HCT116 (cell line): ENCODE measurements around the gene UQCC5. TPM values are rescaled to one million over a fixed set of nuclear protein-coding genes. Genes with fewer than 3 reads are reported as not detected.

ENCODE experiments used
- ATAC-seq: fragments of 200-7000 bp; cut with Tn5 transposase; 2 replicates; pipeline ENCODE4 v1.9.1; 2020; ENCODE audit warnings: mild to moderate bottlenecking, moderate library complexity
- BruUV-seq: library from RNA; stranded (reverse); fragments of 400-500 nt; replicated peaks from 2 replicates; lab custom pipeline; 2021; lab: Mats Ljungman, UMichigan
- CTCF ChIA-PET: fragments of 300-600 bp; sonication (Branson Sonifier 250); formaldehyde crosslinking; loops from one replicate; lab custom pipeline; 2021; ENCODE audit warnings: antibody characterized with exemption; lab: Charles Lee
- POLR2A ChIA-PET: fragments of 300-600, 350-600 bp; sonication (Branson Sonifier 250); formaldehyde crosslinking; loops from one replicate; lab custom pipeline; 2021; ENCODE audit warnings: antibody characterized with exemption; lab: Charles Lee
- RAD21 ChIA-PET, 2 experiments: fragments of 300-600 bp; sonication (Branson Sonifier 250); formaldehyde crosslinking; loops; one replicate each; lab custom pipeline; 2023; ENCODE audit warnings: low total read pairs in 2 of 2; ENCODE audit not compliant: uncharacterized antibody in 2 of 2, unreplicated experiment in 2 of 2, low non-redundant PET in 1 of 2; lab: Charles Lee
- DNase-seq: peaks from one replicate; pipeline ENCODE4 v3.0.0-alpha.2; 2010; ENCODE audit warnings: low read depth, low spot score
- H2AFZ ChIP-seq: fragments of 200-600 bp; shearing (Covaris generic), sonication (generic); 2 replicates; pipeline ENCODE4 v1.6.1; 2017; ENCODE audit warnings: low read depth, mixed run types, mixed read lengths, antibody characterized with exemption, low read length; ENCODE audit not compliant: poor library complexity, severe bottlenecking
- H3K27ac ChIP-seq: 2 replicates; pipeline ENCODE4 v1.5.1; 2012; ENCODE audit warnings: low read depth, low read length
- H3K27me3 ChIP-seq: fragments of 200-600 bp; sonication (generic); 2 replicates; pipeline ENCODE4 v1.6.1; 2016; ENCODE audit warnings: mixed run types, low read length, mixed read lengths; ENCODE audit not compliant: insufficient read depth
- H3K36me3 ChIP-seq, 2 experiments: fragments of 200-500 bp in 1 of 2; fragments of 200-600 bp in 1 of 2; sonication (Bioruptor generic) in 1 of 2; sonication (generic) in 1 of 2; 2 replicates each; pipeline versions ENCODE4 v1.5.1 to v1.6.1; 2014 to 2016; ENCODE audit warnings: low read length in 2 of 2, inconsistent platforms in 1 of 2, mixed read lengths in 1 of 2, mixed run types in 1 of 2; ENCODE audit not compliant: insufficient read depth in 2 of 2, control insufficient read depth in 1 of 2
- H3K4me1 ChIP-seq, 2 experiments: fragments of 200-600 bp in 1 of 2; sonication (generic) in 1 of 2; 2 replicates each; pipeline versions ENCODE4 v1.5.1 to v1.6.1; 2012 to 2017; ENCODE audit warnings: low read length in 2 of 2, inconsistent platforms in 1 of 2, mild to moderate bottlenecking in 1 of 2, mixed read lengths in 1 of 2, mixed run types in 1 of 2, moderate library complexity in 1 of 2; ENCODE audit not compliant: insufficient read depth in 2 of 2, control insufficient read depth in 1 of 2
- H3K4me2 ChIP-seq: fragments of 200-600 bp; sonication (generic); 2 replicates; pipeline ENCODE4 v1.6.1; 2017; ENCODE audit warnings: mixed run types, low read length, mixed read lengths
- H3K4me3 ChIP-seq, 2 experiments: fragments of 200-600 bp in 1 of 2; sonication (generic) in 1 of 2; replicated peaks in 1 of 2; 2 replicates each; pipeline ENCODE4 v1.5.1; 2011 to 2016; ENCODE audit warnings: low read length in 2 of 2, control low read depth in 1 of 2, low read depth in 1 of 2, mild to moderate bottlenecking in 1 of 2, mixed read lengths in 1 of 2, mixed run types in 1 of 2
- H3K79me2 ChIP-seq: fragments of 200-600 bp; sonication (generic); 2 replicates; pipeline ENCODE4 v1.6.1; 2017; ENCODE audit warnings: mild to moderate bottlenecking, mixed run types, low read length, moderate library complexity, mixed read lengths; ENCODE audit not compliant: insufficient read depth
- H3K9ac ChIP-seq: fragments of 200-600 bp; sonication (generic); 2 replicates; pipeline ENCODE4 v1.6.1; 2016; ENCODE audit warnings: low read length, mixed read lengths
- H3K9me2 ChIP-seq: fragments of 200-600 bp; sonication (generic), shearing (Covaris generic); 2 replicates; pipeline ENCODE4 v1.6.1; 2017; ENCODE audit warnings: mixed run types, mild to moderate bottlenecking, moderate library complexity; ENCODE audit not compliant: insufficient read depth
- H3K9me3 ChIP-seq, 2 experiments: fragments of 200-500 bp in 1 of 2; fragments of 200-600 bp in 1 of 2; sonication (Bioruptor generic) in 1 of 2; sonication (generic) in 1 of 2; 2 replicates each; pipeline ENCODE4 v1.6.1; 2014 to 2017; ENCODE audit warnings: low read length in 2 of 2, mixed read lengths in 2 of 2, inconsistent platforms in 1 of 2, low read depth in 1 of 2, mild to moderate bottlenecking in 1 of 2, mixed run types in 1 of 2, moderate library complexity in 1 of 2; ENCODE audit not compliant: control insufficient read depth in 1 of 2, insufficient read depth in 1 of 2
- H4K20me1 ChIP-seq: fragments of 200-600 bp; sonication (generic), shearing (Covaris generic); 2 replicates; pipeline ENCODE4 v1.6.1; 2017; ENCODE audit warnings: mixed run types, mild to moderate bottlenecking, moderate library complexity; ENCODE audit not compliant: insufficient read depth
- ATF3 ChIP-seq: IDR thresholded peaks from 2 replicates; pipeline ENCODE4 v1.6.1; 2012
- CBX3 ChIP-seq: IDR thresholded peaks from 2 replicates; pipeline ENCODE4 v1.6.1; 2012; ENCODE audit warnings: low read depth
- CEBPB ChIP-seq: IDR thresholded peaks from 2 replicates; pipeline ENCODE4 v1.6.1; 2012; ENCODE audit warnings: low read depth
- EGR1 ChIP-seq: IDR thresholded peaks from 2 replicates; pipeline ENCODE4 v1.6.1; 2012; ENCODE audit warnings: low read depth
- EZH2 ChIP-seq: fragments of 200-600 bp; sonication (generic); IDR thresholded peaks from 2 replicates; pipeline ENCODE4 v1.6.1; 2017; ENCODE audit warnings: antibody characterized with exemption, mixed run types
- EZH2phosphoT487 ChIP-seq: fragments of 200-600 bp; IDR thresholded peaks from 2 replicates; pipeline ENCODE4 v1.6.1; 2018; ENCODE audit warnings: antibody characterized with exemption, borderline replicate concordance
- MAX ChIP-seq: IDR thresholded peaks from 2 replicates; pipeline ENCODE4 v1.6.1; 2012
- POLR2AphosphoS5 ChIP-seq: IDR thresholded peaks from 2 replicates; pipeline ENCODE4 v1.6.1; 2011; ENCODE audit warnings: mild to moderate bottlenecking, low read depth, low read length, moderate library complexity
- SIN3A ChIP-seq: IDR thresholded peaks from 2 replicates; pipeline ENCODE4 v1.6.1; 2012; ENCODE audit warnings: low read depth
- YY1 ChIP-seq: IDR thresholded peaks from 2 replicates; pipeline ENCODE4 v1.6.1; 2011; ENCODE audit warnings: low read length, low read depth, moderate library complexity, mild to moderate bottlenecking; ENCODE audit not compliant: insufficient replicate concordance; ENCODE audit errors: extremely low read depth
- ZBTB33 ChIP-seq: IDR thresholded peaks from 2 replicates; pipeline ENCODE4 v1.6.1; 2011; ENCODE audit warnings: mild to moderate bottlenecking, low read length, moderate library complexity; ENCODE audit not compliant: insufficient replicate concordance; ENCODE audit errors: extremely low read depth
- ZNF274 ChIP-seq: fragments of 200-500 bp; sonication (Bioruptor generic); IDR thresholded peaks from 2 replicates; pipeline ENCODE4 v1.6.1; 2014; ENCODE audit warnings: mild to moderate bottlenecking, low read depth, low read length, inconsistent platforms
- intact Hi-C: fragments of 100-400 bp; cut with micrococcal nuclease; formaldehyde crosslinking; loops from 2 replicates; pipeline ENCODE4 v1.10.0; 2022
- total RNA-seq: library from RNA; stranded (reverse); gene quantifications from one replicate; pipeline ENCODE4 v1.2.1, GENCODE V29; 2021; ENCODE audit not compliant: unreplicated experiment

The UQCC5 gene
- total RNA-seq, 1 experiment from 2014 or later, result 14.1 TPM

- H3K9me3 ChIP-seq, result no peaks in the 10 kb centered on the region
- no TSS peak for BruUV-seq
- RAD21 ChIA-PET, result no interaction called here
- H3K36me3 ChIP-seq, result no peaks in the 10 kb centered on the region; a peak in 1 of 4 replicates
- peaks cover 0 to 3% of the 10 kb centered on the region in 2 experiments; a peak in 1 of 4 replicates for H3K4me1 ChIP-seq
- H3K27me3 ChIP-seq, result no peaks in the 10 kb centered on the region
- DNase-seq (no peak), ATAC-seq (no peak)
- POLR2A ChIA-PET, result no interaction called here
- H4K20me1 ChIP-seq, result no peaks in the 10 kb centered on the region
- H3K27ac ChIP-seq, result no peak overlapping the region
- TF ChIP-seq EGR1 (no peak), SIN3A (no peak), ZBTB33 (no peak), EZH2phosphoT487 (no peak), ZNF274 (no peak), CEBPB (no peak), MAX (no peak), EZH2 (no peak), ATF3 (no peak), POLR2AphosphoS5 (no peak), CBX3 (no peak), YY1 (no peak)
- no peak overlapping the region for H2AFZ ChIP-seq
- no peaks in the 10 kb centered on the region for H3K9me2 ChIP-seq
- H3K79me2 ChIP-seq, result no peaks in the 10 kb centered on the region
- no peak overlapping the region for H3K4me3 ChIP-seq
- intact Hi-C loops, result no loop called here
- H3K9ac ChIP-seq, result no peak overlapping the region
- CTCF ChIA-PET, result no interaction called here
- no peak overlapping the region for H3K4me2 ChIP-seq
Measured at GRCh38 chr3:52520141-52520667, 16.2 kb upstream of the UQCC5 start.
